PFSK-1 (cell line): Measurements from ENCODE around the gene SULT2B1.

Experiments
- FOXP2 ChIP-seq: optimal IDR thresholded peaks from 2 replicates; pipeline ENCODE3; 2011; ENCODE audit warnings: borderline replicate concordance, control low read depth, inconsistent platforms; ENCODE audit not compliant: insufficient read depth; ENCODE audit errors: extremely low read length, extremely low read depth
- POLR2AphosphoS5 ChIP-seq: IDR thresholded peaks from 2 replicates; pipeline ENCODE4 v1.6.1; 2012; ENCODE audit warnings: low read depth, mild to moderate bottlenecking, control low read depth, low read length, moderate library complexity
- SIN3A ChIP-seq: IDR thresholded peaks from 2 replicates; pipeline ENCODE4 v1.6.1; 2012; ENCODE audit warnings: mild to moderate bottlenecking, low read length, moderate library complexity, borderline replicate concordance; ENCODE audit not compliant: insufficient read depth
- TAF1 ChIP-seq: IDR thresholded peaks from 2 replicates; pipeline ENCODE4 v1.6.1; 2012; ENCODE audit warnings: low read length, control low read depth, borderline replicate concordance; ENCODE audit not compliant: insufficient read depth
- TF ChIP-seq, protein P1 (sequence below), 2 experiments: IDR thresholded peaks; 2 replicates each; pipeline versions ENCODE4 v1.6.1 to v1.8.0; 2011 to 2012; ENCODE audit warnings: low read depth in 2 of 2, low read length in 2 of 2, control low read depth in 1 of 2, inconsistent platforms in 1 of 2, mild to moderate bottlenecking in 1 of 2, moderate library complexity in 1 of 2; ENCODE audit not compliant: insufficient read depth in 1 of 2

The SULT2B1 gene

DNA sequence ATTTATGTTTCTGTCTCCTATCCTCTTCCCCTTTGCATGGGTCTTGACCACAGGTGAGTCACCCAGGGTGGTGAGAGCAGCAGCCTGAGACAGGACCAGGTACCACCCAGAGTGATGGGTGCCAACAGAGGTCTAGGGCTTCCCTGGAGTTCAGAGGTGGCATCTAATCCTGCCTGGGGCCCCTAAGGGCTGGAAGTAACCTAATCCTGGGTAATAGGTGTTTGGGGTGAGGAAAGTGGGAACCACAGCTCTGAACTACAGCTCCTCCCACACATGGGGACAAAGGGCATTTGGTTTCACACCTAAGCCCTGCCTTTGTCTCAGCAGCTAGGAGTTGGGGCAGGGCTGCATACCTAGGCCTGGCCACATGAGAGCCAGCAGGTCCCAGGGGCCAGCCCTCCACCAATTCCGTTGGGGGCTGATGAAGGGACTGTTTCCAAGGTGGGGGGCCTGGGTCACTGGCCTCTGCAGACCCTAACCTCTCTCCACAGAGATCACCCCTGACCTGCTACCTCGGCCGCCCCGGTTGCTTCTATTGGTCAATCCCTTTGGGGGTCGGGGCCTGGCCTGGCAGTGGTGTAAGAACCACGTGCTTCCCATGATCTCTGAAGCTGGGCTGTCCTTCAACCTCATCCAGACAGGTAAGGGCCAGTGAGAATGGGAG, 75.4 kb downstream of the SULT2B1 start:
- no peak for TF ChIP-seq TAF1
- TF ChIP-seq, protein P1, sequence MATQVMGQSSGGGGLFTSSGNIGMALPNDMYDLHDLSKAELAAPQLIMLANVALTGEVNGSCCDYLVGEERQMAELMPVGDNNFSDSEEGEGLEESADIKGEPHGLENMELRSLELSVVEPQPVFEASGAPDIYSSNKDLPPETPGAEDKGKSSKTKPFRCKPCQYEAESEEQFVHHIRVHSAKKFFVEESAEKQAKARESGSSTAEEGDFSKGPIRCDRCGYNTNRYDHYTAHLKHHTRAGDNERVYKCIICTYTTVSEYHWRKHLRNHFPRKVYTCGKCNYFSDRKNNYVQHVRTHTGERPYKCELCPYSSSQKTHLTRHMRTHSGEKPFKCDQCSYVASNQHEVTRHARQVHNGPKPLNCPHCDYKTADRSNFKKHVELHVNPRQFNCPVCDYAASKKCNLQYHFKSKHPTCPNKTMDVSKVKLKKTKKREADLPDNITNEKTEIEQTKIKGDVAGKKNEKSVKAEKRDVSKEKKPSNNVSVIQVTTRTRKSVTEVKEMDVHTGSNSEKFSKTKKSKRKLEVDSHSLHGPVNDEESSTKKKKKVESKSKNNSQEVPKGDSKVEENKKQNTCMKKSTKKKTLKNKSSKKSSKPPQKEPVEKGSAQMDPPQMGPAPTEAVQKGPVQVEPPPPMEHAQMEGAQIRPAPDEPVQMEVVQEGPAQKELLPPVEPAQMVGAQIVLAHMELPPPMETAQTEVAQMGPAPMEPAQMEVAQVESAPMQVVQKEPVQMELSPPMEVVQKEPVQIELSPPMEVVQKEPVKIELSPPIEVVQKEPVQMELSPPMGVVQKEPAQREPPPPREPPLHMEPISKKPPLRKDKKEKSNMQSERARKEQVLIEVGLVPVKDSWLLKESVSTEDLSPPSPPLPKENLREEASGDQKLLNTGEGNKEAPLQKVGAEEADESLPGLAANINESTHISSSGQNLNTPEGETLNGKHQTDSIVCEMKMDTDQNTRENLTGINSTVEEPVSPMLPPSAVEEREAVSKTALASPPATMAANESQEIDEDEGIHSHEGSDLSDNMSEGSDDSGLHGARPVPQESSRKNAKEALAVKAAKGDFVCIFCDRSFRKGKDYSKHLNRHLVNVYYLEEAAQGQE (IDR thresholded peaks at IDR 0.05; ENCODE audit: insufficient read depth in 1 of 2, low read depth in 2 of 2, low read length in 2 of 2) = no peak
- TF ChIP-seq POLR2AphosphoS5 = no peak; the same call in 1 of the 2 replicates
- TF ChIP-seq SIN3A = no peak
- TF ChIP-seq FOXP2 = no peak

DNA sequence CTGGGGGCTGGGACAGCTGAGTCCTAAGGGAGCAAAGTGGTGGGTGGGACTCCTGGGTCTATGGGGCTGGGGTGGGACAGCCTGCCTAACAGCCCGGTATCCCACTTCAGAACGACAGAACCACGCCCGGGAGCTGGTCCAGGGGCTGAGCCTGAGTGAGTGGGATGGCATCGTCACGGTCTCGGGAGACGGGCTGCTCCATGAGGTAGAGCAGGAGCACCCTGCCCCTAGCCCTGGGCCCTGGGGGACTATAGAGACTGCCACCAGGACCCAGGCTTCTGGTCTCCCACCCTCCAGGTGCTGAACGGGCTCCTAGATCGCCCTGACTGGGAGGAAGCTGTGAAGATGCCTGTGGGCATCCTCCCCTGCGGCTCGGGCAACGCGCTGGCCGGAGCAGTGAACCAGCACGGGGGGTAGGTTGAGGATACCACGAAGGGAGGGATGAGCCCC, 75.9 kb downstream of the SULT2B1 start:
- TF ChIP-seq SIN3A = no peak

DNA sequence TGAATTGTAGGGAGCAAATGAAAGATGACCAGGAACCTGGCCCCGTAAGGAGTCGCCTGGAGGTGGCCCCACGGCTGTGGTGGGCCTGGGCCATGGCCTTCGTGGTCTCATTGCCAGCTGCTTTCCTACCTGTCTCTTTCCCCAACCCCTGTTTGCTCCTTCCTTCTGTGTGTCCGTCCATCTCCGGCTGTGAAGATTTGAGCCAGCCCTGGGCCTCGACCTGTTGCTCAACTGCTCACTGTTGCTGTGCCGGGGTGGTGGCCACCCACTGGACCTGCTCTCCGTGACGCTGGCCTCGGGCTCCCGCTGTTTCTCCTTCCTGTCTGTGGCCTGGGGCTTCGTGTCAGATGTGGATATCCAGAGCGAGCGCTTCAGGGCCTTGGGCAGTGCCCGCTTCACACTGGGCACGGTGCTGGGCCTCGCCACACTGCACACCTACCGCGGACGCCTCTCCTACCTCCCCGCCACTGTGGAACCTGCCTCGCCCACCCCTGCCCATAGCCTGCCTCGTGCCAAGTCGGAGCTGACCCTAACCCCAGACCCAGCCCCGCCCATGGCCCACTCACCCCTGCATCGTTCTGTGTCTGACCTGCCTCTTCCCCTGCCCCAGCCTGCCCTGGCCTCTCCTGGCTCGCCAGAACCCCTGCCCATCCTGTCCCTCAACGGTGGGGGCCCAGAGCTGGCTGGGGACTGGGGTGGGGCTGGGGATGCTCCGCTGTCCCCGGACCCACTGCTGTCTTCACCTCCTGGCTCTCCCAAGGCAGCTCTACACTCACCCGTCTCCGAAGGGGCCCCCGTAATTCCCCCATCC, 76.7 kb downstream of the SULT2B1 start:
- TF ChIP-seq POLR2AphosphoS5 (no peak), FOXP2 (no peak), SIN3A (no peak), TAF1 (no peak)
- TF ChIP-seq, protein P1 (IDR thresholded peaks at IDR 0.05; ENCODE audit: insufficient read depth in 1 of 2, low read depth in 2 of 2, low read length in 2 of 2) = no peak

DNA sequence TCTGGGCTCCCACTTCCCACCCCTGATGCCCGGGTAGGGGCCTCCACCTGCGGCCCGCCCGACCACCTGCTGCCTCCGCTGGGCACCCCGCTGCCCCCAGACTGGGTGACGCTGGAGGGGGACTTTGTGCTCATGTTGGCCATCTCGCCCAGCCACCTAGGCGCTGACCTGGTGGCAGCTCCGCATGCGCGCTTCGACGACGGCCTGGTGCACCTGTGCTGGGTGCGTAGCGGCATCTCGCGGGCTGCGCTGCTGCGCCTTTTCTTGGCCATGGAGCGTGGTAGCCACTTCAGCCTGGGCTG, 77.3 kb downstream of the SULT2B1 start:
- TF ChIP-seq FOXP2 (no peak), POLR2AphosphoS5 (no peak), TAF1 (no peak), SIN3A (no peak)
- TF ChIP-seq, protein P1 (IDR thresholded peaks at IDR 0.05; ENCODE audit: insufficient read depth in 1 of 2, low read depth in 2 of 2, low read length in 2 of 2) = no peak

DNA sequence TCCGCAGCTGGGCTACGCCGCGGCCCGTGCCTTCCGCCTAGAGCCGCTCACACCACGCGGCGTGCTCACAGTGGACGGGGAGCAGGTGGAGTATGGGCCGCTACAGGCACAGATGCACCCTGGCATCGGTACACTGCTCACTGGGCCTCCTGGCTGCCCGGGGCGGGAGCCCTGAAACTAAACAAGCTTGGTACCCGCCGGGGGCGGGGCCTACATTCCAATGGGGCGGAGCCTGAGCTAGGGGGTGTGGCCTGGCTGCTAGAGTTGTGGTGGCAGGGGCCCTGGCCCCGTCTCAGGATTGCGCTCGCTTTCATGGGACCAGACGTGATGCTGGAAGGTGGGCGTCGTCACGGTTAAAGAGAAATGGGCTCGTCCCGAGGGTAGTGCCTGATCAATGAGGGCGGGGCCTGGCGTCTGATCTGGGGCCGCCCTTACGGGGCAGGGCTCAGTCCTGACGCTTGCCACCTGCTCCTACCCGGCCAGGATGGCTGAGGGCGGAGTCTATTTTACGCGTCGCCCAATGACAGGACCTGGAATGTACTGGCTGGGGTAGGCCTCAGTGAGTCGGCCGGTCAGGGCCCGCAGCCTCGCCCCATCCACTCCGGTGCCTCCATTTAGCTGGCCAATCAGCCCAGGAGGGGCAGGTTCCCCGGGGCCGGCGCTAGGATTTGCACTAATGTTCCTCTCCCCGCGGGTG, 77.8 kb downstream of the SULT2B1 start:
- no peak for TF ChIP-seq TAF1
- TF ChIP-seq FOXP2 = no peak
- TF ChIP-seq SIN3A = no peak
- no peak; the same call in 1 of the 2 replicates for TF ChIP-seq POLR2AphosphoS5
- TF ChIP-seq, protein P1 (IDR thresholded peaks at IDR 0.05; ENCODE audit: insufficient read depth in 1 of 2, low read depth in 2 of 2, low read length in 2 of 2) = no peak
